GM18508 (cell line): ENCODE results near the gene ARVCF.

Experiments used
- ATAC-seq: cut with Tn5 transposase; IDR thresholded peaks from one replicate; pipeline ENCODE4 v1.9.1; 2021; ENCODE audit warnings: moderate number of reproducible peaks; ENCODE audit not compliant: insufficient read depth, unreplicated experiment

ARVCF gene

GRCh38 chr22:19921544-19922081 lies 95.0 kb downstream of the ARVCF start:
- no peak for ATAC-seq
